NCI-H510A treated with DMSO at 0.1 percent for 48 hours (cell line): ENCODE measurements around the gene PPM1D.
A peak's percentile ranks its signal among the peaks of the same experiment; 100 is the strongest.
"Not testable (repeated sequence)": the region's sequence is repeated elsewhere in the genome, so short reads cannot be mapped to it uniquely, and the experiment has no call there.

Experiments
- DNase-seq: peaks from one replicate; lab custom pipeline; 2025; lab: John Stamatoyannopoulos, UW

Gene PPM1D

DNA sequence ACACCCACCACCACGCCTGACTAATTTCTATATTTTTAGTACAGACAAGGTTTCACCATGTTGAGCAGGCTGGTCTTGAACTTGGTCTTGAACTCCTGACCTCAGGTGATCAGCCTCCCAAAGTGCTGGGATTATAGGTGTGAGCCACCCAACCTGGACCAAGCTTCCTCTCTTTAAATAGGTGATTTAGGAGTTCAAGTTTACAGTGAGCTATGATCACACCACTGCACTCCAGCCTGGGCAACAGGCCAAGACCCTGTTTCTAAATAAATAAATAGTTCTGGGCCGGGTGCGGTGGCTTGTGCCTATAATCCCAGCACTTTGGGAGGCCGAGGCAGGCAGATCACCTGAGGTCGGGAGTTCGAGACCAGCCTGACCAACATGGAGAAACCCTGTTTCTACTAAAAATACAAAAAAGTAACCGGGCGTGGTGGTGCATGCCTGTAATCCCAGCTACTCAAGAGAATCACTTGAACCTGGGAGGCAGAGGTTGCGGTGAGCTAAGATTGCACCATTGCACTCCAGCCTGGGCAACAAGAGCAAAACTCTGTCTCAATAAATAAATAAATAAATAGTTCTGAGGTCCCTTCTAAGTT, 6.5 kb upstream of the PPM1D start:
- DNase-seq: peak; percentile 31

DNA sequence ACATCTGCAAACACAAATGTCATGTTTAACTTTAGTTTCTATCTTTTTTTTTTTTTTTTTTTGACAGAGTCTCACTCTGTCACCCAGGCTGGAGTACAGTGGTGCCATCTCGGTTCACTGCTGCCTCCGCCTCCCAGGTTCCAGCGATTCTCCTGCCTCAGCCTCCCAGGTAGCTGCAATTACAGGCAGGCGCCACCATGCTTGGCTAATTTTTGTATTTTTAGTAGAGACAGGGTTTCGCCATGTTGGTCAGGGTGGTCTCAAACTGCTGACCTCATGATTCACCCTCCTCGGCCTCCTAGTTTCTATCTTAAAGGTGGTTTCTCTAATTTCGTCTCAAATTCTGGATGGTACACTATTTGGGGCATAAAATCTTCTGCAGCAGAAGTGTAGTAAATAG, 5.8 kb upstream of the PPM1D start:
- DNase-seq: not testable (repeated sequence)

- peak; percentile 67 for DNase-seq
Observed at GRCh38 chr17:60594734-60595133, 5.3 kb upstream of the PPM1D start.

DNA sequence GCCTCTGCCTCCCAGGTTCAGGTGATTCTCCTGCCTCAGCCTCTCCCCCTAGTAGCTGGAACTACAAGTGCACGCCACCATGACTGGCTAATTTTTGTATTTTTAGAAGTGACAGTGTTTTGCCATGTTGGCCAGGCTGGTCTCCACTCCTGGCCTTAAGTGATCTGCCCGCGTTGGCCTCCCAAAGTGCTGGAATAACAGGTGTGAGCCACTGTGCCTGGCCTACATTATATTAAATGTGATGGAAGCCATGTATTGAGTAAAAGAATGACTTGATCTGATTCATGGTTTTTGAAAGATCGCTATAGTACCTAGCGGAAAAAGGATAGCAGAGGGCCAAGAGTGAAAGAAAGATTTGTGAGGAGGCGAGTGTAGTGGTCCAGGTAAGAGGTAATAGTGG, 2.7 kb upstream of the PPM1D start:
- no peak for DNase-seq

DNA sequence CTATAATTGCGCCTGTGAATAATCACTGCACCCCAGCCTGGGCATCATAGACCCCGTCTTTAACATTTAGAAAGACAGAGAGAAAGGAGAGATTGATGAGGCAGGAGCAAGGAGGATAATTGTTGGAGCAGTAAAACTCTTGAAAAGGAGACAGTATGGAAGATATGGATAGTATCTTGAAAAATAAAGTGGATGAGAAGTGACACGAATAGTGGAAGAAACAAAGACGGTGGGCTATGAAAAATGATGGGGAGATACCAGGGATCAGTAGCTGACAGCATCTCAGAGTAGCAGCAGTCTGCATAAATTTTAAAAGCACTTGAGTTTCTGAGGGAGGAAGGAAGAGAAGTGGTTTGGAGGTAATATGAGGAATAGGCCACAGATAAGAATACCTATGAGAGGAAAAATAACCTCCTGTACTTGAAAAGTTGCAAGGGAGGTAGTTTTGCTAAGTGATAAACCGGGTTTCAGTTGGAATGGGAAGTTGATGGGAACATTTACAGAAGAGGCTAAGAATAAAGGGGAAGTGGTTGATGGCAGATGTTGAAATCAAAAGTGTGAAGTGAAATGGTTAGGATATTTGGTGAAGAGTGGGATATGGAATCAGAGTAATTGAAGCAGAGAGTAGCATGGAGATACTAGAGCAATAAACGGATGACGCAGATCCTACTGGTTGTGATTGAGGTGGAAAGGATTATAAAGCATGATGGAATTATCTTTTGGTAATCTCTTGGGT, 1.8 kb upstream of the PPM1D start:
- peak; percentile 67 for DNase-seq

GRCh38 chr17:60599220-60599619, 773 bp upstream of the PPM1D start:
- no peak for DNase-seq

DNA sequence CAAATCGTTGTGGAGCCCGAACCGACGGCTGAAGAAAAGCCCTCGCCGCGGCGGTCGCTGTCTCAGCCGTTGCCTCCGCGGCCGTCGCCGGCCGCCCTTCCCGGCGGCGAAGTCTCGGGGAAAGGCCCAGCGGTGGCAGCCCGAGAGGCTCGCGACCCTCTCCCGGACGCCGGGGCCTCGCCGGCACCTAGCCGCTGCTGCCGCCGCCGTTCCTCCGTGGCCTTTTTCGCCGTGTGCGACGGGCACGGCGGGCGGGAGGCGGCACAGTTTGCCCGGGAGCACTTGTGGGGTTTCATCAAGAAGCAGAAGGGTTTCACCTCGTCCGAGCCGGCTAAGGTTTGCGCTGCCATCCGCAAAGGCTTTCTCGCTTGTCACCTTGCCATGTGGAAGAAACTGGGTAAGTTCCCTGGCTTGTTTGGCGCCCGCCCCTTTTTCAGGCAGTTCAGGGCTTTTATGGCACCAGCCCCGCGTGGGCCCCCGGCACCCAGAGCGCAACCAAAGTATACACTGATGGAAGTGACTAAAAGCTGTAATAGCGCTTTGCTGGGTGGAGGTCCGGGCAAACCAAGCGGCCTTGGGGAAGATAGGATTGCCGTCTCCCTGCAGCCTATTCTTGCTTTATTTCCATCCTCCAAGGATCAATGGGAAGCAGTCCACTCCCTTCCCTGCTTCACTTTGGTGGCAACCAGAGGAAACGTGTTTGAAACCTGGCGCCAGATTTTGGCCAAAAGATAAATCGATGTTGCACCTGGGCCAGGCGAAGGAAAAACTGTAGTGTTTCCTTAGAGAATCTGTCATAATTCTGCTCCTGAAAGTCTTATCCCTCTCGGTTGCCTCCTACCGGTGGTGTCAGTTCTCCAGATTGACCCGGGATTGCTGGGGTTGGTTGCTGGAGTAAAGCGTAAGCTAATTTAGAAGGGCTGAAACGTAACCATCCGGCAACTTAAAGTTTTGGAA, 775 bp downstream of the PPM1D start:
- DNase-seq: peak; percentile 88

DNA sequence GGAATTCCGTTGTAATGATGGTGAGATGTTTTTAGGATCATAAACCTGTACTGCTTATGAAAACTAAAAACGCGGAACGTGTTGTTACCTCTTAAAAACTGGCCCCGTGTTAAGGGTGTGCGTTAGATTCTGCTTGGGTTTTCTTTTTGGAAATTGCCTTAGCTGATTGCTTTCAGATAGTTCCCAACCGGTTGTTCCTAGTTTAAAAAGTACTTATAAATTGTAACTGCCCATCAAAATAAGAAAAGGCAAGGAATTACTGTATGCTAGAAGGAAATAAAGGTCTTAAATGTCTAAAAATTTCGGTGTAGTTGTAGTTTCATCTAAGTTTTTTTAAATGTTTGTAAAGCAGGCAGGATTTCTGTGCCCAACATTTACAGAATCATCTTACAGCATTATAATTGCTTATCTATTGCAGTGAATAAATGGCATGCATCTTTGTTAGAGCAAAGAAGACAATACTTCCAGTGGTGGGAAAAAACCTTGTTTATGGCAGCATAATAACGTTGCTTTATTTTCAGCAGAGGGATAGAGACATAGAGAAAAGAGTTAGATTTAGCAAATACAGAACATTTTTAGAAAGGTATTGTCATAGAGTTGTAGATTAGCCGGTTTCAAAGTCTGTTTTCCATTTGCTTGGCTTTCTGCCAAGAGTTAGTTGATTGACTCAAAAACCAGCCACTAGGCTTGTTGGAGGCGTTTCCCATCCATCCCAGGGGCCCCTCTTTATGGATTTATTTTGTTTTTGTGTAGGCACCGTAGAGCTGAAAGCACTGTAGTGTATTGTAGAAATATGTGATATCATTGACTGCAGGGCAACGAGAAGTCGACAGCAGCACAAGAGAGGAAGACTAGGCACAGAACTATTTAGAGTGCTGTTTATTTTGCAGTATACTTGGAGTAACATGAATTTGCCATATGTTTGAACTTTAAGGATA, 1.7 kb downstream of the PPM1D start:
- DNase-seq: peak; percentile 89

DNA sequence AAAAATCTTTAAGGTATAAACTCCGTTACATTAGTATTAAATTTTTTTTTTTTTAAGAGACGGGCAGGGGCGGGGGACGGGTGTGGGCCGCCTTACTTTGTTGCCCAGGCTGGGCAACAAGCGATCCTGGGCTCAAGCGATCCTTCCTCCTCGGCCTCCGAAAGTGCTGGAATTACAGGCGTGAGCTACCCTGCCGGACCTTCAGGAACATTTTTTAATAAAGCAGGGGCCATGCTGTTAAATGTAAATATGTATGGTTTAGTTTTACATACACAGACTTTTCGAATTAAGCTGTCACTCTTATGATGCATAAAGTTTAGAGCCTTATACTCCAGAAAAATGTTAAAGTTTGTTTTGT, 2.4 kb downstream of the PPM1D start:
- DNase-seq: no peak

DNA sequence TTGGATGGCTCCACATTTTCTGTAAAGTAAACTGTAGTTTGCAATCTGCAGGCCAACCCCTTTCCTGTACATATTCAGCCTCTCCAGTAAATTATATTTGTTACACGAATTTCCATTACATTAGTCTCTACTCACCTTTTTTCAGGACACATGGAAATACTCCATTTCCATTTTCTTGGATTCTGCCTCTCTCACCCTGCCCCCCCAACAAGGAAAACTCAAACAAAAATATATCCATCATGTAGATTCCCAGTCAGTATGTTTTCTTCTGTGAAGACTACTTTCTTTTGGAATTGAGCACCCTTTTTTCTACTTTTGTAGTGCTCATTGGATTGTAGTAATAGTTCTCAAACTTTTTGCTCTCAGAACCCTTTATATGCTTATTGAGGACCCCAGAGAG, 2.9 kb downstream of the PPM1D start:
- DNase-seq: no peak

- not testable (repeated sequence) for DNase-seq
Observed at GRCh38 chr17:60603477-60603876, 3.5 kb downstream of the PPM1D start.

GRCh38 chr17:60604686-60605334, 4.8 kb downstream of the PPM1D start:
- no peak for DNase-seq

- no peak for DNase-seq
Observed at GRCh38 chr17:60606036-60606435, 6.0 kb downstream of the PPM1D start.

GRCh38 chr17:60610473-60610872, 10.5 kb downstream of the PPM1D start:
- DNase-seq: peak; percentile 58

DNA sequence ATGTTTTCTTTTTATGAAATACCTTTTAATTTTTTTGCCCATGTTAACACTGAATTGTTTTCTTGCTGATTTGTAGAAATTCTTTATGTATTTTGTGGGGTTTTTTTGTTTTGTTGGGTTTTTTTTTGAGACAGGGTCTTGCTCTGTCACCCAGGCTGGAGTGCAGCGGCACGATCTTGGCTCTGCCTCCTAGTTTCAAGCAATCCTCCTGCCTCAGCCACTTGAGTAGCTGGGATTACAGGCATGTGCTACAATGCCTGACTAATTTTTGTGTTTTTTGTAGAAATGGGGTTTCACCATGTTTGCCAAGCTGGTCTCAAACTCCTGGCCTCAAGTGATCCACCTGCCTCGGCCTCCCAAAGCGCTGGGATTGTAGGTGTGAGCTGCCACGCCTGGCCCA, 11.3 kb downstream of the PPM1D start:
- not testable (repeated sequence) for DNase-seq

DNA sequence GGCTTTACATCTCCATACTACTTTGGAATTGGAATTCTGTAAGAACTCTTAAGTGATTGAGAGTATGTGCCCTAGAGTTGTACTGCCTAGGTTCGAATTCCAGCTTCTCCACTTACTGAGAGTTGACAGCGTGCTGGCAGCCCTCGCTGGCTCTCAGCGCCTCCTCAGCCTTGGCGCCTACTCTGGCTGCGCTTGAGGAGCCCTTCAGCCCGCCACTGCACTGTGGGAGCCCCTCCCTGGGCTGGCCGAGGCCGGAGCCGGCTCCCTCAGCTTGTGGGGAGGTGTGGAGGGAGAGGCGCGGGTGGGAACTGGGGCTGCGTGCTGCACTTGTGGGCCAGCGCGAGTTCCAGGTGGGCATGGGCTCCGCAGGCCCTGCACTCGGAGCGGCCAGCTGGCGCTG, 13.3 kb downstream of the PPM1D start:
- DNase-seq: no peak

DNA sequence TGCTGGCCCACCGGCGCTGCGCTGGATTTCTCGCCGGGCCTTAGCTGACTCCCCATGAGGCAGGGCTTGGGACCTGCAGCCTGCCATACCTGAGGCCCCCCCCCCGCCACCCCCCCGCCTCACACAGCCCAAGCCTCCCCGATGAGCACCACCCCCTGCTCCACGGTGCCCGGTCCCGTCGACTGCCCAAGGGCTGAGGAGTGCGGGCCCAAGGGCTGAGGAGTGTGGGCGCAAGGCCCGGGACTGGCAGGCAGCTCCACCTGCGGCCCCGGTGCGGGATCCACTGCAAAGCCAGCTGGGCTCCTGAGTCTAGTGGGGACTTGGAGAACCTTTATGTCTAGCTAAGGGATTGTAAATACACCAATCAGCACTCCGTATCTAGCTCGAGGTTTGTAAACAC, 13.8 kb downstream of the PPM1D start:
- not testable (repeated sequence) for DNase-seq

GRCh38 chr17:60614247-60614646, 14.3 kb downstream of the PPM1D start:
- not testable (repeated sequence) for DNase-seq

GRCh38 chr17:60615108-60615507, 15.1 kb downstream of the PPM1D start:
- no peak for DNase-seq

DNA sequence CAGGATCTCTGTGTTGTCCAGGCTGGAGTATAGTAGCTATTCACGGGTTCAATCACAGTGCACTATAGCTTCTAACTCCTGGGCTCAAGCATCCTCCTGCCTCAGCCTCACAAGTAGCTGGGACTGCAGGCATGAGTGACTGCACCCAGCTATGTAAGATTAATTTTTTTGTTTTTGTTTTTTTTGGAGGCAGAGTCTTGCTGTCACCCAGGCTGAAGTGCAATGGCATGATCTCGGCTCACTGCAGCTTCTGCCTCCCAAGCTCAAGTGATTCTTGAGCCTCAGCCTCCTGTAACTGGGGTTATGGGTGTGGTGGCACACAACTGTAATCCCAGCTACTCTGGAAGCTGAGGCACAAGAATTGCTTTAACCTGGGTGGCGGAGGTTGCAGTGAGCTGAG, 15.8 kb downstream of the PPM1D start:
- DNase-seq: no peak

DNA sequence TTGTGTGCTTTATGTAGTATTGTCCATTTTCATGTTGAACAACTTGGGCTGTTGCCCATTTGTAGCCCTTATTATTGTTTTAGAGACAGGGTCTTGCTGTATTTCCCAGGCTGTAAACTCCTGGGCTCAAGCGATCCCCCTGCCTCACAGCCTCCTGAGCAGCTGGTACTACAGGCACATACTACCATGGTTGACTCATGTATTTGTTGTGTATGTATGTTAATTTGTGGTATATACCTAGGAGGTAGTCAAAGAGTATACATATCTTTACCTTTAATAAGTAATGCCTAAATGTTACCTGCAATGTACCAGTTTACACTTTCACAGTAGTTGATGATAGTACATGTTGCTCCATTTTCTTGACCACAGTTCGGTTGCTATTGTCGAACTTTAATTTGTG, 18.1 kb downstream of the PPM1D start:
- no peak for DNase-seq
